PC-3 (cell line): Measurements from ENCODE around the gene OR6C2.
"Not testable (repeated sequence)": the region's sequence is repeated elsewhere in the genome, so short reads cannot be mapped to it uniquely, and the experiment has no call there.

ENCODE experiments used
- EZH2 ChIP-seq: fragments of 300-600 bp; sonication (generic); IDR thresholded peaks from one replicate; pipeline ENCODE4 v1.6.1; 2017; ENCODE audit warnings: antibody characterized with exemption, mild to moderate bottlenecking, low read length; ENCODE audit not compliant: unreplicated experiment
- EZH2phosphoT487 ChIP-seq: fragments of 300-600 bp; sonication (generic); IDR thresholded peaks from 2 replicates; pipeline ENCODE4 v1.6.1; 2018; ENCODE audit warnings: mild to moderate bottlenecking, antibody characterized with exemption, low read length, borderline replicate concordance
- TF ChIP-seq, protein P1 (sequence below): fragments of 300-600 bp; sonication (generic); conservative IDR thresholded peaks from 2 replicates; pipeline ENCODE4 v1.5.1; 2017; ENCODE audit warnings: antibody characterized with exemption, low read depth, mild to moderate bottlenecking, low read length

DNA sequence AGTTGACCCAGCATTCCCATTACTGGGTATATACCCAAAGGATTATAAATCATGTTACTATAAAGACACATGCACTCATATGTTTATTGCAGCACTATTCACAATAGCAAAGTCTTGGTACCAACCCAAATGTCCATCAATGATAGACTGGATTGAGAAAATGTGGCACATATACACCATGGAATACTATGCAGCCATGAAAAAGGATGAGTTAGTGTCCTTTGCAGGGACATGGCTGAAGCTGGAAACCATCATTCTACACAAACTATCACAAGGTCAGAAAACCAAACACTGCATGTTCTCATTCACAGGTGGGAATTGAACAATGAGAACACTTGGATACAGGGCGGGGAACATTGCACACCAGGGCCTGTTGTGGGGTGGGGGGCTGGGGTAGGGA, 21.1 kb downstream of the OR6C2 start:
- TF ChIP-seq, protein P1, sequence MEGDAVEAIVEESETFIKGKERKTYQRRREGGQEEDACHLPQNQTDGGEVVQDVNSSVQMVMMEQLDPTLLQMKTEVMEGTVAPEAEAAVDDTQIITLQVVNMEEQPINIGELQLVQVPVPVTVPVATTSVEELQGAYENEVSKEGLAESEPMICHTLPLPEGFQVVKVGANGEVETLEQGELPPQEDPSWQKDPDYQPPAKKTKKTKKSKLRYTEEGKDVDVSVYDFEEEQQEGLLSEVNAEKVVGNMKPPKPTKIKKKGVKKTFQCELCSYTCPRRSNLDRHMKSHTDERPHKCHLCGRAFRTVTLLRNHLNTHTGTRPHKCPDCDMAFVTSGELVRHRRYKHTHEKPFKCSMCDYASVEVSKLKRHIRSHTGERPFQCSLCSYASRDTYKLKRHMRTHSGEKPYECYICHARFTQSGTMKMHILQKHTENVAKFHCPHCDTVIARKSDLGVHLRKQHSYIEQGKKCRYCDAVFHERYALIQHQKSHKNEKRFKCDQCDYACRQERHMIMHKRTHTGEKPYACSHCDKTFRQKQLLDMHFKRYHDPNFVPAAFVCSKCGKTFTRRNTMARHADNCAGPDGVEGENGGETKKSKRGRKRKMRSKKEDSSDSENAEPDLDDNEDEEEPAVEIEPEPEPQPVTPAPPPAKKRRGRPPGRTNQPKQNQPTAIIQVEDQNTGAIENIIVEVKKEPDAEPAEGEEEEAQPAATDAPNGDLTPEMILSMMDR: not testable (repeated sequence)
- TF ChIP-seq EZH2, EZH2phosphoT487: not testable (repeated sequence)
